DMS 273 (cell line): ENCODE measurements around the gene NCOR1.
"Not testable (repeated sequence)": the region's sequence is repeated elsewhere in the genome, so short reads cannot be mapped to it uniquely, and the experiment has no call there.

ENCODE experiments used
- DNase-seq: peaks from one replicate; lab custom pipeline; 2025; ENCODE audit not compliant: unreplicated experiment; lab: John Stamatoyannopoulos, UW

NCOR1 gene

DNA sequence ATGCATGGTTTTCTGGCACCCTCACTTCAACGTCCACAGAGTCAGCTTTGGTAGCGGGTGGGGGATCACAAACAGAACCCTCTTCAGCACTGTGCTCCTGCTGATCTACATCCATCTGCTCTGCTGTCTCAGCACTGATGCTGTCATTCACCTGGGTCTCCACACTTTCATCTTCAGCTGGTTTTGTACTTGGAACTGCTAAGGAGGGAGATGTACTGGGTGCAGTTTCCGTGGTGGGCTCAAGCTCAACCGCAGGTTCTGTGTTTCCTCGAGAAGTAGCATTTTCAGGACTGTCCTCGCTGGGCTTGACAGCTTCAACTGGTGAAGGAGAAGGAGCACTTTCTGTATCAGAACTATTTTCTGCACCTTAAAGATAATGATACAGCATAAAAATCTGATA, 113.9 kb downstream of the NCOR1 start:
- no peak for DNase-seq

DNA sequence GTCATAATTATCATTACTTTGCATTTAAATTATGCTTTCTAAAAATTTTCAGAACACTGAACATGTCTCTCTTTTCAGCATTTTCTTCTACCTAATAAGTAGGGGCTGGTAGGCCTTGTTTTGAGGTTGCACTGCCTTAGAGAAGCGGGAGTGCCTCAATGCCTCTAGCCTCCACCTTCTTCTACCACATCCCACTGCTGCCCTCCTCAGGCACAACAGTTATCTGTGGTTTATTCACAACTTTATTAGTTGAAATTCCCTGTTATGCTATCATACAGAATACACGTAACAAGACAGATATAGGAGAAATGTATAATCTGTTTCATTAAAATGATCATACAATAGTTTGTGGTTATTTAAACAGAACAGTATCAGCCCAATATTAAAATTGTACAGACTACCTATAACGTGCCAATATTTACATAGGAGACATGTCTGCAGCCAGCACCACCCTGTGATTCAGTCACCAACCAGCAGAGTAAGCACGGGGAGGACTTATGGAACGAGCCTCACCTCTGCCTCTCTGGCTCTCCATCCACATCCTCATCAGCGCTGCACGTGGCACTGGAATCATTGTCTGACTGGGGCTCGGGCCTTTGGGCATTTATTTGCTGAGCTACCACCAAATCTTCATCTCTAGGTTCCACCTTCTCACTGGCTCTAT, 114.5 kb downstream of the NCOR1 start:
- no peak for DNase-seq

DNA sequence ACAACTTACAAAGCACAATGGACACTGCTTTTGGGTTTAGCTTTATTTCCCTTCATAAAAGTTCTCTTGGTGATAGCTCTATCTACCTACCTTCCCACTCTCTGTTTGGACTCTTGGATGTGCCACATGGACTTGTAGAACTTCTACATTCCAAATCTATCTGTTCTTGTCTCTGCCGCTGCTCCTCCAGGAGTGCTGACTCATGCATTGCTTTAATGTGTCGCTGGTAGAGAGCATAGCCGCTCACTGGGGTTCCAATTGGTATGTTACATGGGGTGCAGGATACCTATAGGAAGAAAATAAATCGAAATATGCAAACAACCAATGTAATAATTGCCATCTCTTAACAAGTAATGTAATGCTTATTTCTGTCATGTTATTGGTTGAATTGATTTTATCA, 123.6 kb downstream of the NCOR1 start:
- DNase-seq: no peak

DNA sequence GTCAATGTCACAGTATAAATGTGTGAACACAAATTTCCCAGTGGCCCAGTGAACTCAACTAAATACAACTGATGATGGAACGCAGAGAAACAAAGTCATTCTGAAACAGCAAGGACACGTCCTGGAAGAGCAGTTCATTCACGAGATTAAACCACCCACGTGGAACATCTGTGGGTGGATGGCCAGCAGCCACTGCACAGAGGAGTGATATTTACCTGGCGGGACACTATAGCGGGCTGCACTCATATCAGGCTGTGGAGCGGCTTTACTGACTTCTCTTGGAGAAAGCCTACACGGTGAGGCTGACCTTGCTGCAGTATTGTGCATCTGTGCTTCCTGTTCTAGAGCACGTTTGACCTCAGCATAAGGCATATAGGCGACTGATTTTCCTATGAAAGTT, 128.4 kb downstream of the NCOR1 start:
- DNase-seq: no peak

DNA sequence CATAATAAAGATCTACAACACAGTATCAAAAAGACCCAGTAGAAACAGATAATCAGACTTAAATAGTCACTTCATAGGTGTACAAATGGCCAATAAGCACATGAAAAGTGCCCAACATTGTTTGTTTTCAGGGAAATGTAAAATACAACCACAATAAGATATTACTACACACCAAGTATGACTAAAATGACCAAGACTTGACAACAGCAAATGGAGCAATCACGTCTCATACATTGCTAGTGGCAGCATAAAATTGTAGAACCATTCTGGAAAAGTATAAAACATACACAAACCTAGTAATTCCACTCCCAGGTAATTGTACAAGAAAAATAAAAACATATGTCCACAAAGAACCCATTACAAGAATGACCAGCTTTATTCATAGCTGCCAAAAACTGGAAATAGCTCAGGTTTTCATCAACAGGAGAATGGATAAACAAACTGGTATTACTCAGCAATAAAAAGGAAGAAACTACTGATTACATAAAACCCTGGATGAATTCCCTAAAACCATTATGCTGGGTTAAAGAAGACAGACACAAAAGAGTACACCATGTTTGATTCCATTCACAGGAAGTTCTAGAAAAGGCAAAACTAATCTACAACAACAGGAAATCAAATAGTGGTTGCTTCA, 130.2 kb downstream of the NCOR1 start:
- no peak for DNase-seq

DNA sequence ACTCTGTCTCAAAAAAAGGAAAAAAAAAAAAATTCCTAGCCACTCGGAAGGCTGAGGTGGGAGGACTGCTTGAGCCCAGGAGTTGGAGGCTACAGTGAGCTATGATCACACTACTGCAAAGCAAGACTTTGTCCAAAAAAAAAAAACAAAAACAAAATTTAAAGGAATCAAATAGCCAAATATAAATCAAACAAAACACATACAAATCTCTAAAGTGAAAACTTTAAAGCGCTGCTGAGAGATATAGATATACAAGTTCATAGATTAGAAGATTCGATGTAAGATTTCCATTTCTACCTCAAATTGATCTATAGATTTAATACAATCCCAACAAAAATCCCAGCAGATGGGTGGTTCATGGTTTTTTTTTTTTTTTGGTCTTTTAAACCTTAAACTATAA, 132.1 kb downstream of the NCOR1 start:
- no peak for DNase-seq

DNA sequence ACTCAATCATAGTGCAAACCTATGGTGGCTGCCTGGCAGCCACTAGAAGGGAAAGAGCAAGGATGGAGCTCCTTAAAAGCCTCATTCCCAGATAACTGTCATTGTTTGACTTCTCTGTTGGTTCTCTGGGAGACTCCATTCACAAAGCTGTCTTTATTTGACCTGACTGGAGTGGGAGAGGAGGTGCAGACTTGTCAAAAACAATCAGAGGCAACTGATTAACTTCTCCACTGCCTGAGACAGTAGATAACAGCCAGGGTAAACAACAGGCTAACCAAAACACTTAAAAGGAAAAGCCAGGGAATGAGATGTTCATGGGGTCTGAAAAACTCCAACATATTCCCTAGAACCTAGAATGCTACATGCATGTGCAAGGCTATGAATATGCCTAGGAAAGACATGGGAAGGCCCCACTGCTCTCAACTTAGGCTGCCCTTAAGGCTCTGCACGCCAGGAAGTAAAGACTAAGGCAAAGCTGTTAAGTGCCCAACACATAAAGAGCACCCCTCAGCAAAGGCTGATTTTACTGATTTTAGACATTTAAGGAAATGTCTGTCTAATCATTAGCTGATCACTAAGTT, 133.7 kb downstream of the NCOR1 start:
- DNase-seq: no peak

DNA sequence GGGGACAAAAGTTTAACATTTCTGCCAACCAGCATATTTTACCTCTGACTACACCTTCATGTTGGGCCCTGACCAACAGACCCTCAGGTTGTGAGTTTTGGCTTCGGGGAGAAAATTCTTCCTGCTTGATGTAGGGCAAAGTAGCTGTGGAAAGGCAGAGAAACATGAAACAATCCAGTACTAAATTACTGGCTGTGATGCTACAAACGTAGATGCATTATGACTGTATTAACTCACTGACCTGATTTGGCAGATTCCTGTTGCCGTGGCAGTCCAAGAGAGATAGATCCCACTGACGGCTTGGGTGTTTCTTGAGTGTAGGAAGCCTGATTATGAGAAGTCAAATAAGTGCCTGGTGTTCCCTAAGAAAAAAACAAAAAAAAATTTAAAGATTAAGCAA, 135.0 kb downstream of the NCOR1 start:
- no peak for DNase-seq

DNA sequence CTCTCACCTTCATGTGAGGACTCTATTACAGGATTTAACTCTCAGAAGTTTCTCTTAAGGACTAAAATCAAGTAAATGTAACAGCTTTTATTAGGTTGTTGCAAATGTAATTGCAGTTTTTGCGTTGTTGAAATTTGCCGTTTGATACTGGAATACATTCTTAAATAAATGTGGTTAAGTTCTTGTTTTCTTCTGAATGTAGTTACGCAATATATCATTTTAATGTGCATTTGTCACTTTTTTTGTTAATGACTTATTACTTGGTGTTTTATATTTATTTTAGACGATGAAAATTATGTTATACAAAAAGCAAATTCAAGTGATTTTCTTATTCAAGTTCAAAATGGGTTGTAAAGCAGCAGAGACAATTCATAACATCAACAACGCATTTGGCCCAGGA, 139.4 kb downstream of the NCOR1 start:
- no peak for DNase-seq

DNA sequence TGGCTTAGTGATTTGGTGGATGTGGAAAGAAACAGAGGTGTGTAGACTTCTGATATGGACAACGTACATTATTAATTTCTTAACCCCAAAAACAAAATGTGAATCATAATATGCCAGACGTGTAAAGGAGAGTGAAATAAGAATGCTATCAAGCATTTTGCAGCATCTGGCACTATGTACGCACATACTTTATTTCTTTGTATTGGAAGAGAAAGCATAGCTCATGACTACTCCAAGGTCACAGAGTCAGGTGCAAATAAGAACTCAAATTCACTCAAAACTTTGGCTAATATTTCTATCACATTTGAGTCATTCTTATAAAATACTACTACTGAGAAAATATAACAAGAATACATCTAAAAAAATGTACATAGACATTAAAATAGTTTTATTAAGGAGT, 140.9 kb downstream of the NCOR1 start:
- no peak for DNase-seq

DNA sequence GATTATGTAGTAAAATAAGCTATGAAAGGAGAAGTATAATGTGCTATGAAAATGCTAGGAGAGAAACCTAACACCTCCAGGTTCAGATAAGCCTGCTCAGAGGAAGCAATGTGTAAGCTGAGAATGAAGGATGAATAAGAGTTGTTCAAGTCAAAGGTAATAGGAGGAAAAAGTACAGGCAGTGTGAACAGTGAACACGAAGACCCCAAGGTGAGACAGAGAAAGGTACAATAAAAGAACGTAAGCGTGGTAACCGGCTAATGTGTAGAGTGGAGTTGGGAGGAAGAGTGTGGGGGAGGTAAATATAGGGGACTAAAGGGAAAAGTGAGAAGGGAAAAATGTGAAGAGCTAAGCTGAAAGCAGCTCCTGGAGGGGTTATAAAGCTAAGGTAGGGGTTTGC, 141.5 kb downstream of the NCOR1 start:
- DNase-seq: no peak

DNA sequence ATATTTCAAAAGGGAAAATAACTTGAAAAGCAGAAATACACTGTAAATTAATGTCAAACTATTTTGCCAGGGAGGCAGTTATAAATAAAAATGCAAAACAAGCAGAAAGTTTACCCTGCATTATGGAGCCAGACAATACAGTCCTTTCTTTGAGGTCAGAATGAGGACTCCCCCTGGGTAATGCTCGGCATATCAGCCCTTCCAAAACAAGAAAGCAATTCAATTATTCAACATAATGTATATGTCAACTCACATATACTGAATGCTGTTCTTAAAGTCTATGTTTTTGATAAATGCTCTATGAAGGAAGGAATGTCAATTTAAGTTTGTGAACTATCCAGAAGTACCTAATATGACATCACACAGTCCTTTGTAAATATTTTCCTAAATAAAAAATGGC, 143.3 kb downstream of the NCOR1 start:
- DNase-seq: no peak

DNA sequence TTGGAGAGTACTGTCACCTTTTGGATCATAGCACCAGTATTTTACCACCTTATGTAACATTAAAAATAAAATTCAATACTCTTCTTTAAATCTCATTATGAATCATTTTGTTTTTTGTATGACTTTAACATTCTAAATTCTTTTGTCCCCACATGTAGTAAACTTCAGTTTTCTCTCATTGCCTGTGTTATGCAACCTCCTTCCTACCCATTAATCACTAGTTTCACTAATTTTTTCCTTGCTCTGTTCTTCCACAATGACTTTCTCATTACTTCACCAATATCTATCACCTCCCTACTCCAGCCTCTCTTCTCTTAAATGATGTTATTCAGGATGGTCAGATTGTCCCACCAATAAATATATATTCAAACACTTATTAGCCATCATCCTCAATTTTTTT, 147.0 kb downstream of the NCOR1 start:
- DNase-seq: no peak

DNA sequence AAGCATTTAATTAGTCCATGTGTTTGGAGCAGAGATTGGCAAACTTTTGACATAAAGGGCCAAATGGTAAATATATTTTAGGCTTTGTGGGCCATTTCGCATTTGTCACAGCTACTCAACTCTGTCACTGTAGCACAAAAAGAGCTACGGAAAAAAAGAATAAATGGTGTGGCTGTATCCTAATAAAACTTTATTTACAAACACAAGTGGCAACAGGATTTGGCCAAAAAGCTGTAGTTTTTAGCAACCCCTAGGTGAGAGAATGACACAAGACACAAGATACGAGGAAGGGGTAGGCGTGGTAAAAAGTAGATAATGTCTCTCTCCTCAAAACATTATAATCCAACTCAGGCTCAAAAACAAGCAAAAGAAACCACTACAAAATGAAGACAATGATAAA, 149.2 kb downstream of the NCOR1 start:
- no peak for DNase-seq

DNA sequence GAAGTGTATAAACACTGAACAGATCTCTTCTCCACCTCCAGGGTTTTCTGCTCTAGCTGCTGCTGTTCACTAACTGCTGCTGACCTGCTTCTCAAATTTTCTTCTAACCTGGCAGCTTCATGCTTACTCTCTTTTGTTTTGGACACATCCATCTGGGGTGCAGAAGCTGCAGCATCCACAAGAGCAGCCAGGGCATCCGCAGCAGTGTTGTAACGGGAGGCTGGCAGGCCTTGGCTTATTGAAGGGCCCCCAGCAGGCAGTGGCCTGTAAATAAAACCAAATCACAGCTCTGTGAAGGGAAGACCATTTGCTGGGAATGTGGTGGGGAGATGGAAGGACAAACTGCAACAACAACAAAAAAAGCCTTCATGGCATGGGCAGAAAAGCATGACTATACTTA, 153.7 kb downstream of the NCOR1 start:
- DNase-seq: no peak

DNA sequence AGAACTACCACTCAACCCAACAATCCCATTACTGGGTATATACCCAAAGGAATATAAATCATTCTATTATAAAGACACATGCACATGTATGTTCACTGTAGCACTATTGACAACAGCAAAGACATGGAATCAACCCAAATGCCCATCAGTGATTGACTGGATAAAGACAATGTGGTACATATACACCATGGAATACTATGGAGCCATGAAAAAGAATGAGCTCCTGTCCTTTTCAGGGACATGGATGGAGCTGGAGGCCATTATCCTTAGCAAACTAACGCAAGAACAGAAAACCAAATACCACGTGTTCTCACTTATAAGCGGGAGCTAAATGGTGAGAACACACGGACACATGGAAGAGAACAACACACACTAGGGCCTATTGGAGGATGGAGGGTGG, 160.2 kb downstream of the NCOR1 start:
- DNase-seq: not testable (repeated sequence)

DNA sequence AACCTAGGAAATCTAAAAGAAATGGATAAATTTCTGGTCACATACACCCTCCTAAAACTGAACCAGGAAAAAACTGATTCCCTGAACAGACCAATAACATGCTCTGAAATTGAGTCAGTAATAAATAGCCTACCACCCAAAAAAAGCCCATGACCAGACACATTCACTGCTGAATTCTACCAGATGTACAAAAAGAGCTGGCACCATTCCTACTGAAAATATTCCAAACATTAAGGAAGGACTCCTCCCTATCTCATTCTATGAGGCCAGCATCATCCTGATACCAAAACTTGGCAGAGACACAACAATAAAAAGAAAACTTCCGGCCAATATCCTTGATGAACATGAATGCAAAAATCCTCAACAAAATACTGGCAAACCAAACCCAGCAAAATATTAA, 162.8 kb downstream of the NCOR1 start:
- DNase-seq: no peak

DNA sequence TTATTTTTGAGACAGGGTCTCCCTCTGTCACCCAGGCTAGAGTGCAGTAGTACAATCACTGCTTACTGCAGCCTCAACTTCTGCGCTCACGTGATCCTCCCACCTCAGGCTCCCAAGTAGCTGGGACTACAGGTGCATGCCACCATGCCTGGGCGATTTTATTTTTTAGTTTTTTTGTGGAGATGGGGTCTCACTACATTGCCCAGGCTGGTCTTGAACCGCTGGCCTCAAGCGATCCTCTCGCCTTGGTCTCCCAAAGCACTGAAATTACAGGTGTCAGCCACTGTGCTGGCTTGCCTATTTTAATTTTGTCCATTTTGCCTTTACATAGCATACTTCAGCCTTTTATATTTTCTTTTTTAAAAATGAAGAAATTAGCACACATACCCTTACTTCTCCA, 164.5 kb downstream of the NCOR1 start:
- DNase-seq: no peak

DNA sequence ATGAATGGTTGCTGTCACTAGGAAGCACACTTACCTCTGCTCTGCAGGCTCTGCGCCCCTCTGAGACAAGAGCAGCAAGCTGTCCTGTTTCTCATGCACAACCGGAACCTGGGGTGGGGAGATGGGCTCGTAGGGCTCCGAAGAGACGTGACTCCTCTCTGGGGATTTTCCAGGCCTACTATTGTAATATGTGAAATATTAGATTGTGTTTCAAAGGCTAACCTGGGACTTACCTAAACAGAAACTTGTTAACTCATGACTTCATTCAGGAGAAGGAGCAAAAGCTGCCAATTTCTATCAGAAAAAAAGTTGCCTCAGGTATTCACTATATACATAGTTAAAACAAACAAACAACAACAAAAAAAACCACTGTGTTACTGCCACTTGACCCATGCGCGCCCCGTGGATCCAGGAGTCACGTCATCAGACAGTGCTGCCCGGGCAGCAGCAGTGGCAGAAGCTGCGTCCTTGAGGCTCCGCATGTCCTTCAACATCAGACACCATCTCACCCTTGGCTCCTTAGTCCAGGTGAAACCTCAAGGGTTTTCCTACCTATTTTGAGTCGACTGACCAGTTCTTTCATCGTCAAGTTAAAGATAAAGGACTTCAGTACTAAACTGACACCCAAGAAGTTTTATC, 166.4 kb downstream of the NCOR1 start:
- DNase-seq: no peak

DNA sequence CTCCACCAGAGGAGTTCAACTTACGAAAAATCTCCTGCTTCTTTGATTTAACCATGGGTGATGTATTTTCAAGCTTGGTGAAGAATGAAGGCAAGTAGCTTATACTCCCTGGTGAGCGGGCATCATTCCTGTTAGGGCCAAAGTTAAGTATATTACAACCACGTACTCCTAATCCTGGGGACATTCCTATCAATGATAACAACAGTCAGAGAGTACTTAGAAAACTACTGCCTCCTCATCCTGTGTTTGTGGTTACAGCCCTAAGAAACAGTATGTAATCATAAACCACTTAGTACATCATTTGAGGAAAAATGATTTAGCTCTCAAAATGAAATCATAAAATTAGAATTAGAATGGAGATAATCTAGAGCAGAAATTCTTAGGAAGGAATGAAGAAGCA, 168.4 kb downstream of the NCOR1 start:
- no peak for DNase-seq

DNA sequence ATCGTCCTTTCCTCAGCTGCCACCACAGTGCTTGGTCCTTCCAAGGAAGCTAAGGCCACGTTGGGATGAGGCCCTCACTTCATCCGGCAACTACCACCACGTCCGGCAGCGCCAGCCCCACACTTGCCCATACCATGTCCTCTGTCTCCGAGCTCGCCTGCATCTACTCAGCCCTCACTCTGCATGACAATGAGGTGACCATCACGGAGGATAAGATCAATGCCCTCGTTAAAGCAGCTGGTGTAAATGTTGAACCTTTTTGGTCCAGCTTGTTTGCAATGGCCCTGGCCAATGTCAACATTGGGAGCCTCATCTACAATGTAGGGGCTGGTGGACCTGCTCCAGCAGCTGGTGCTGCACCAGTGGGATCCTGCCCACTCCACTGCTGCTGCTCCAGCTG, 170.8 kb downstream of the NCOR1 start:
- no peak for DNase-seq

DNA sequence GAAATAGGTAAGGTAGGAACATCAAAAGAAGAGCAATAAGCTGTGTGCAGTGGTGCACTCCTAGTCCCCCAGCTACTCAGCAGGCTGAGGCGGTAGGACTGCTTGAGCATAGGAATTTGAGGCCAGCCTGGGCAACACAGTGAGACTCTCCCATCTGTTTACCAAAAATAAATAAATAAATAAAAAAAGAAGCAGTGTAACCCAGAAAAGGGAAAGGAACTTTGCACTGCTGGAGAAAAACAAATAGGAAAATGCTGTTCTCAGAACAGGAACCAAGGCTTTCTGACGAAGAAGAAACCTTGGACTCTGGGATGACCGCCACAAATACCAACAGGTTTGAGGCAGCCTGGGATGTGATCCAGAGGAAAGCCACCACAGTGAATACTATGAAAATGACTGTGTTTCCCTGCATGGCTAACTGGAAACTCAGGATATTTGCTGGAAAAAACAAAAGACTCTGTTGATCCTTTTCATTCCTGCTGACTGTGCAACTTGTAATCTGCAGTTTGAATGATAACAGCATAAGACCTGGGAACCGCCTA, 174.6 kb downstream of the NCOR1 start:
- DNase-seq: no peak
